D341Med (cell line): ENCODE measurements around the gene ZFPM1.
A peak's percentile ranks its signal among the peaks of the same experiment; 100 is the strongest.

Experiments
- DNase-seq: peaks from one replicate; pipeline ENCODE4 v3.0.0; 2012; ENCODE audit warnings: low spot score

Gene ZFPM1

DNA sequence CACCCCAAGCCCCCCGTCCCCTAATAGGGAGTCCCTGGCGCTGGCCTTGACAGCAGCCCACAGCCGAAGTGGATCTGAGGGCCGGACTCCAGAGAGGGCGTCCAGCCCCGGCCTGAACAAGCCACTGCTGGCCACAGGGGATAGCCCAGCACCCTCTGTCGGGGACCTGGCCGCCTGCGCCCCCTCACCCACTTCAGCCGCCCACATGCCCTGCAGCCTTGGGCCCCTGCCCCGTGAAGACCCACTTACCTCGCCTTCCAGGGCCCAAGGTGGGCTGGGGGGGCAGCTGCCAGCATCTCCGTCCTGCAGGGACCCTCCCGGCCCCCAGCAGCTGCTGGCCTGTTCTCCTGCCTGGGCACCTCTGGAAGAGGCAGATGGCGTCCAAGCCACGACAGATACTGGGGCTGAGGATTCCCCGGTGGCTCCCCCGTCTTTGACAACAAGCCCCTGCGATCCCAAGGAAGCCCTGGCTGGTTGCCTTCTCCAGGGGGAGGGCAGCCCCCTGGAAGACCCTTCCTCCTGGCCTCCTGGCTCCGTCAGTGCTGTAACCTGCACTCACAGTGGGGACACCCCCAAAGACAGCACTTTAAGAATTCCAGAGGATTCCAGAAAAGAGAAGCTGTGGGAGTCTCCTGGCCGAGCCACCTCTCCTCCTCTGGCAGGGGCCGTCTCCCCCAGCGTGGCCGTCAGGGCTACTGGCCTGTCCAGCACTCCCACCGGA, 19.3 kb upstream of the ZFPM1 start:
- no peak for DNase-seq

DNA sequence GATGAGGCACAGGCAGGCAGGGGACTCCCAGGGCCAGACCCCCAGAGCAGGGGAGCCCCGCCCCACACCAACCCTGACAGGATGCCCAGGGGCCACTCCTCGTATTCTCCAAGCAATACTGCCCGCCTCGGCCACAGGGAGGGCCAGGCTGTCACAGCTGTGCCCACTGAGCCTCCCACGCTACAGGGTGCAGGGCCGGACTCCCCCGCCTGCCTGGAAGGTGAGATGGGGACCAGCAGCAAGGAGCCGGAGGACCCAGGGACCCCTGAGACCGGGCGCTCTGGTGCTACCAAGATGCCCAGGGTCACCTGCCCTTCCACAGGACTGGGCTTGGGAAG, 18.8 kb upstream of the ZFPM1 start:
- DNase-seq = no peak

DNA sequence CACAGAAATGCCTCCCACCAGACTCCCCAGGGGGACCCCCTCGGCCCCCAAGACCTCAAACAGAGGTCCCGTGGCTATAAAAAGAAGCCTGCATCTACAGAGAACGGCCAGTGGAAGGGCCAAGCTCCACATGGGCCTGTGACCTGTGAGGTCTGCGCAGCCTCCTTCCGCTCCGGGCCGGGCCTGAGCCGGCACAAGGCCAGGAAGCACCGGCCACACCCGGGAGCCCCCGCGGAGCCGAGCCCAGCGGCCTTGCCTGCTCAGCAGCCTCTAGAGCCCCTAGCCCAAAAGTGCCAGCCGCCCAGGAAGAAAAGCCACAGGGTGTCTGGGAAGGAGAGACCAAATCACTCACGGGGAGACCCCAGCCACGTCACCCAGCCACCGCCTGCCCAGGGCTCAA, 18.3 kb upstream of the ZFPM1 start:
- DNase-seq = no peak

DNA sequence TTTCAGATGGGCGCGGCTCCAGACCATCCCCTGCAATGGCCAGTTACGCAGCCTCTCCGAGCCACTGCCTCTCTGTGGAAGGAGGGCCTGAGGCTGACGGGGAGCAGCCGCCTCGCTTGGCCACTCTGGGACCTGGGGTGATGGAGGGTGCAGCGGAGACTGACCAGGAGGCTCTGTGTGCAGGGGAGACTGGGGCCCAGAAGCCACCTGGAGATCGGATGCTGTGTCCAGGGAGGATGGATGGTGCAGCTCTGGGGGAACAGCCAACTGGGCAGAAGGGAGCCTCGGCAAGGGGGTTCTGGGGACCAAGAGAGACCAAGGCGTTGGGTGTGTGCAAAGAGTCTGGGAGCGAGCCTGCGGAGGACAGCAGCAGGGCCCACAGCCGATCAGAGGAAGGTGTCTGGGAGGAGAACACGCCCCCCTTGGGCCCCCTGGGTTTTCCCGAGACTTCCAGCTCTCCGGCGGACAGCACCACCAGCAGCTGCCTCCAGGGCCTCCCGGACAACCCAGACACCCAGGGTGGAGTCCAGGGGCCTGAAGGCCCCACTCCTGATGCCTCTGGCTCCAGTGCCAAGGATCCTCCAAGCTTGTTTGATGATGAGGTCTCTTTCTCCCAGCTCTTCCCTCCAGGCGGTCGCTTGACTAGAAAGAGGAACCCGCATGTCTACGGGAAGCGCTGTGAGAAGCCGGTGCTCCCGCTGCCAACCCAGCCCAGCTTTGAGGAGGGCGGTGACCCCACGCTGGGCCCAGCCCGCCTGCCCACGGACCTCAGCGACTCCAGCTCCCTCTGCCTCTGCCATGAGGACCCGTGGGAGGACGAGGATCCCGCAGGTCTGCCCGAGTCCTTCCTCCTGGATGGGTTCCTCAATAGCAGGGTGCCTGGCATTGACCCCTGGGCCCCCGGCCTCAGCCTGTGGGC, 17.4 kb upstream of the ZFPM1 start:
- no peak for DNase-seq

DNA sequence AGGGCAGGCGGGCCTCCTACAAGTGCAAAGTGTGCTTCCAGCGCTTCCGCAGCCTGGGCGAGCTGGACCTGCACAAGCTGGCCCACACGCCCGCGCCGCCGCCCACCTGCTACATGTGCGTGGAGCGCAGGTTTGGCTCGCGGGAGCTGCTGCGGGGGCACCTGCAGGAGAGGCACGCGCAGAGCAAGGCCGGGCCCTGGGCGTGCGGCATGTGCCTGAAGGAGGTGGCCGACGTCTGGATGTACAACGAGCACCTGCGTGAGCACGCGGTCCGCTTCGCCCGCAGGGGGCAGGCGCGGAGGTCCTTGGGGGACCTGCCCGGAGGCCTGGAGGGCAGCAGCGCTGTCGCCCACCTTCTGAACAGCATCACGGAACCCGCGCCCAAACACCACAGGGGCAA, 16.3 kb upstream of the ZFPM1 start:
- DNase-seq = no peak

DNA sequence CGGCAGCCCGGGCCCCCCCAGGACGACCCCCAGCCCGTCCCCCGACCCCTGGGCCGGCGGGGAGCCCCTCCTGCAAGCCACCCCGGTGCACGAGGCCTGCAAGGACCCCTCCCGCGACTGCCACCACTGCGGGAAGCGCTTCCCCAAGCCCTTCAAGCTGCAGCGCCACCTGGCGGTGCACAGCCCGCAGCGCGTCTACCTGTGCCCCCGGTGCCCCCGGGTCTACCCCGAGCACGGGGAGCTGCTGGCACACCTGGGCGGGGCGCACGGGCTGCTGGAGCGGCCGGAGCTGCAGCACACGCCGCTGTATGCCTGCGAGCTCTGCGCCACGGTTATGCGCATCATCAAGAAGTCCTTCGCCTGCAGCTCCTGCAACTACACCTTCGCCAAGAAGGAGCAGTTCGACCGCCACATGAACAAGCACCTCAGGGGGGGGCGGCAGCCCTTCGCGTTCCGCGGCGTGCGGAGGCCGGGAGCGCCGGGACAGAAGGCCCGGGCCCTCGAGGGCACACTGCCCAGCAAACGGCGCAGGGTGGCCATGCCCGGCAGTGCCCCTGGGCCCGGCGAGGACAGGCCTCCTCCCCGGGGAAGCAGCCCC, 15.6 kb upstream of the ZFPM1 start:
- peak; percentile 90 for DNase-seq

DNA sequence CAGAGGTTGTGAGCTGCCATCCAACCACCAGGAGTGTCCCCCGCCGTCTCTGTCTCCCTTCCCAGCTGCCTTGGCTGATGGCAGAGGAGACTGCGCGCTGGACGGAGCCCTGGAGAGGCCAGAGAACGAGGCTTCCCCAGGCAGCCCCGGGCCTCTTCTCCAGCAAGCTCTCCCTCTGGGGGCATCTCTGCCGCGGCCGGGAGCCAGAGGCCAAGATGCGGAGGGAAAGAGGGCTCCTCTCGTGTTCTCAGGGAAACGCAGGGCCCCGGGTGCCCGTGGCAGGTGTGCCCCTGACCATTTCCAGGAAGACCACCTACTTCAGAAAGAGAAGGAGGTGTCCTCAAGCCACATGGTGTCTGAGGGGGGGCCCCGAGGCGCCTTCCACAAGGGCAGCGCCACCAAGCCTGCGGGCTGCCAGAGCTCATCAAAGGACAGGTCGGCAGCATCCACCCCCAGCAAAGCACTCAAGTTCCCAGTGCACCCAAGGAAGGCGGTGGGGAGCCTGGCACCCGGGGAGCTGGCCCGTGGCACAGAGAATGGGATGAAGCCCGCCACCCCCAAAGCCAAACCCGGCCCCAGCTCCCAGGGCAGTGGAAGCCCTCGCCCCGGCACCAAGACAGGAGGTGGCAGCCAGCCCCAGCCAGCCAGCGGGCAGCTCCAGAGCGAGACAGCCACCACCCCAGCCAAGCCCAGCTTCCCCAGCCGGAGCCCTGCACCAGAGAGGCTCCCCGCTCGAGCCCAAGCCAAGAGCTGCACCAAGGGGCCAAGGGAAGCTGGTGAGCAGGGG, 14.8 kb upstream of the ZFPM1 start:
- DNase-seq = no peak

DNA sequence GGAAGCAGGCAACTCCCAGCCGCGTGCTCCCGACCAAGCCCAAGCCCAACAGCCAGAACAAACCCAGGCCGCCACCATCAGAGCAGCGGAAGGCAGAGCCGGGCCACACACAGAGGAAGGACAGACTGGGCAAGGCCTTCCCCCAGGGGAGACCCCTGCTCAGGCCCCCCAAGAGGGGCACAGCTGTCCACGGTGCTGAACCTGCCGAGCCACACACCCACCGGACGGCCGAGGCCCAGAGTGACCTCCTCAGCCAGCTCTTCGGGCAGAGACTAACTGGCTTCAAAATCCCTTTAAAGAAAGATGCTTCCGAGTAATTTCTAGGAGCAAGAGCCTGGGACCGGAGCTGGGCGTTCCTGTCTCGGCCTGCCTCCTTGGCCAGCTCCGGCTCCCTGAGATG, 14.1 kb upstream of the ZFPM1 start:
- no peak for DNase-seq

DNA sequence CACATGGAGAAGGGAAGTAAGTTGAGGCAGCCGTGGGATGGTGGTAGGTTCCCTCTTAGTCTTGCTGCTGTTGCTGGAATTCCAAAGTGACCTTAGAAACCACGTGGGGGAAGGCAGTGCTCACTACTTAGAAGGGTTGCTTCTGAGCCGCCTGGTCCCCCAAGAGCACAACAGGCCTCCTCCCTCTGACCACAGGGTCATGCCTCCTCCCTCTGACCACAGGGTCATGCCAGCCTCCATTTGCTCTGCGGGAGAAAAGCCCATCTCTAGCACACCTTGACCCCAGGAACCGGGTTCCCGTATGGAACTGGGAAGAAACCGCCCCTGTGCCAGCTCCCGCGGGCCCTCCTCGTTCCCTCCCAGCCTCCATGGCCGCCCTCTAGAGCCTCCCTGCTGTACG, 13.4 kb upstream of the ZFPM1 start:
- DNase-seq = no peak

DNA sequence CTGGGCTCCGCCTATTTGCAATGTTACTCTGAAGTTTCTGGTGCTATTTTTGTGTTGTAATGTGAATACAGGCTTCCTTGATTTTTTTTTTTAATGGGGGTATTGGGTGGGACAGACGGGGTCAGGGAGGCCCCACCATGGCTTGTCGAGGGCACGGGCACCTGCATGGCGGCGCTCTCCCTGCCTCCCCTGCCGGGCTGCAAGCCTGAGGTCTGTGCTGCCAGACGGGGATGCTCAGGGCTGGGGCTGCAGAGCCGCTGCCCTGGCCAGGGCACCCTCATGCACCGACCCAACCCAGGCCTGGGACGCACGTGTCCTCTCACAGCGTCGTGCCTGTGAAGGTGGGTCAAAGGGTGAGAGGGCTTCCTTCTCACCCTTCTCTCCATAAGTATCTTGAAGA, 13.0 kb upstream of the ZFPM1 start:
- DNase-seq = no peak

DNA sequence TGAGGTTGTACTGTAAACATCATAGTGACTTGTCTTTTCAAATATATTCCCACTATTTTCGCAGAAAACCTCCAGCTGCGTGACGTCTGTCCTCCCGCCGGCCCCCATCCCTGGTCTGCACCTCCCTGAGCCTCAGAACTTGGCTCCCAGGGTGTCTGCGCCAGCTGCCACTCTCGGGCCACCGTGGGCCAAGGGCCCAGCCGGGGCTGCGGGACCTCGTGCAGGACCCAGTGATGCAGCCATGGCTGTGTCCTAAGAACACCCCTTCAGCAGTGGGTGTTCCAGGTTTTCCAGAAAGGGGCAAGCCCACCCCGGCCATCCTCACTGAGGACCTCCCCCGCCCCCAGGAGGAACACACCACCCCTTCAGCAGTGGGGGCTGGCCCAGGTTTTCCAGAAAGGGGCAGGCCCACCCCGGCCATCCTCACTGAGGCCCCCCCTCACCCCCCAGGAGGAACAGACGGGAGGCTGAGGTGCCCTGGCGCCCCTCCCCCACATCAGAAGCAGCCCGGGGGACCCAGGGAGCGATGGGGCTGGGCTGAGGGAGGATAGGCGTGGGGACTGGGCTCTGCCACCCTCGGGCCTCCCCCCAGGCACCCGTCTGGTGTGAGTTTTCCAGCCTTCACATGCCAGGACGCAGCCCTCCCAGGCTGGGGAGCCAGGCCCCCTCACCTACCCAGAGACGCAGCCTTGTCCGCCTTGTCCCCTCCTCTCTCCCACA, 12.2 kb upstream of the ZFPM1 start:
- DNase-seq = no peak

DNA sequence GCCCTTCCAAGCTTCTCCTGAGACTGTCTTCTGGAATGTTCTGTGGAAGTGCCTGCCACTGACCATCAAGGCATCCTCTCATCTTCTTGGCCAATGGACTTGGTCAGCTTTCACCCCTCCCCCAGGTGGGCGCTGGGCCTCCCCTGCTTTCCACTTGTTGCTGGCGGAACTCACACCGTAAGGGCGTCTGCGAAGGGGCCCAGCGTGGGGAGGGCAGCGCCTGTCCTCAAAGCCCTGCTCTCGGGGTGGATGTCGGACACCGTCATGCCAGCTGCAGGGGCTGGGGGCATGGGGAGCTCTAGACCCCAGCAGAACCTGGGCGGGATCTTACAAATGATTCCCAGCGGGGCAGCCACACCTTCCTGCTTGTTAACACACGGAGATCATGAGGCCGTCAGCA, 11.6 kb upstream of the ZFPM1 start:
- no peak for DNase-seq

DNA sequence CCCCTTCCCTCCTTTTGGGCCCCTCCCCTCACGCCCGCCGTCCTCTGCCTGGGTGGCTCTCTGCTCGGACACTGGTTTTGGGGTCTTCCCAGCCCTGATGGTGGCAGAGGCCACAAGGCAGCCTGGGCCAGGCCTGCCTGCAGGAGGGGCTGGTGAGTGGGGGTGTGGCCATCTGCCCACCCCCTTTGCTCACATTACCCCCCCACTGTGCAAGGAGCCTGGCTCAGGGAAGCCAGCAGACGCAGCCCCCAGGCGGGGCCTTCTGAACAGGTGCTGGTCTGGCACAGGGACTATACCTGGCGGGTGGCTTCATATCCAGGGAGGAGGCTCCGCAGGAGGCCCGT, 10.7 kb upstream of the ZFPM1 start:
- DNase-seq = no peak

DNA sequence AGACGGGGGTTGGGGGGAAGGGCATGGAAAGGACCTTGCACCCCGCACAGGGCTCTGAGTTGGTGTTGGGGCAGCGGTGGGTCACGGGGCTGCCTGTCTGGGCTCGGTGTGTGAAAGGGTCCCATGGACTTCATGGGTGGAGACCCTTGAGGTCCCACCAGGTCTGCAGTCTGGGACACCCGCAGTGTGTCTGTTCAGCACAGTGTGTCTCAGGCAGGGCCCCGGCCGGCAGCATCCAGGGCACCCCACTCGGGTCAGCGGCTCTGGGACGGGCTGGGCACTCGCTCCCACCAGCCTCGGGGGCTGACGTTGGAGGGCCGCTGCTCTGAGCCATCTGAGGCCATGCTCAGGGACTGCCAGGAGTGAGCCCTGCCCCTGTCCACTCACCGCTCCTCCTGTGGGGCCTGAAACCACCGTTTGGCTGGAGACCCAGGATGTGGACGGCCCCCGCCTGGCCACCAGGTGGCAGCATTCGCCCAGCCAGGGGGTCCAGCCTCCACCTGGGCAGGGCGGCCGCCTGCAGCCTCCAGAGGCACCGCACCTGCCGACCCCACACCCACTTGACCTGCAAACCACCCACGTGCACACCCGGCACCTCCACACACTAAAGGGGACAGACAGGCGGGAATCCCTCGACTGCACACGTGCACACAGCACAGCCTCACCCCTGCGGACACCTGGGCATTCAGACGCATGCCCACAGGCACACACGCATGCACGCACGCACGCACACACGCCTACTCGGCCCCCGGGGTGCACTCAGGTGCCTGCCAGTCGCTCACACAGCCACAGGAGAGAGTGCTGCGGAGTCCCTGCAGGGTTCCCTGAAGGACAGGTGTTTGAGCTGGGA, 10.1 kb upstream of the ZFPM1 start:
- DNase-seq = peak; percentile 92

DNA sequence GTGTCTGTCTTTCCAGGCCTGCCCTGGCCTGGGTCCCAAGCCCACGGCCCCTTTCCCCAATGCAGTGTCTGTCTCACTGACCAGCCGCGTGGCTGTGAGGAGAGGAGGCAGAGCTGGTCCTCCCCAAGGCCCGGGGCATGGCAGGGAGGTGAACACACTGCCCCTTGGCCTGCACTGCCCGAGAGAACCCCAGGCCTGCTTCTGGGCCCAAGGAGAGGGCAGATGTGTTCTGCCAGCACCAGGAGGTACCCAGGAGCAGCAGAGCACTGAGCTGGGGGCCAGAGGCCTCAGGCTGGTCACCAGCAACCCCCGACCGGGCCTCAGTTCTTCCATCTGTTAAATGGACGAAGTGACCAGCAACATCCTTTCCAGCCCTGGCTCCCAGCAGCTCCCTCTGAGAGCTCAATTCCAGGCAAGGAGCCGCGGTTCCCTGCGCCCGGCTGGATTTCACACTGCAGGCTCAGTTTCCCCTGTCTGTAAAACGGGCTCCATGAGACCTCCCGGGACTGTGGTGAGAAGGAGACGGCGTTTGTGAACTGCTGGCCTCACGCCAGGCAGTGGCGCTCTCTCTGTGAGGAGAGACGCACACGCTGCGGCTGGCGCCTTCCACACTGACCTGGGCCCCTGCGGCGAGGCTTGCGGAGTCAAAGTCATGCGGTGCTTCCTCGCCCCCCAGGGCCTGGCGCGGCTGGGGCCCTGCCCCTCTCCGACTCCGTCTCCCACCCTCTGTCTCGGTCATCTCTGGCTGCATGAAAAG, 8.1 kb upstream of the ZFPM1 start:
- no peak for DNase-seq

DNA sequence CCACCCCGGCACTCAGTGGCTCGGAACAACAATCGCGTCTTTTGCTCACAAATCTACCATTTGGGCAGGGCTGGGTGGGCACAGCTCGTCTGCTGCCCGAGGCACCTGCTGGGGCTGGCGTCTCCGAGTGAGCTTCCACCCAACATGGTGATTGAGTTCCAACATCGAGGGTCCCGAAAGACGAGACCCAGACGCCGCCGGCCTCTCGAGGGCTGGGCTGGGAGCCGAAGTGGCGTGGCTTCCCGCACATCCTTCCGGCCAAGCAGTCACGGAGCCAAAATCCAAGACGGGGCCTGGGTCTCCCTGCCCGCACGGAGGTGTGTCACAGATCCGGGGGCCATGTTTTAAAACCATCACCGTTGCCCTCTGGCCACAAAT, 7.5 kb upstream of the ZFPM1 start:
- DNase-seq = no peak

DNA sequence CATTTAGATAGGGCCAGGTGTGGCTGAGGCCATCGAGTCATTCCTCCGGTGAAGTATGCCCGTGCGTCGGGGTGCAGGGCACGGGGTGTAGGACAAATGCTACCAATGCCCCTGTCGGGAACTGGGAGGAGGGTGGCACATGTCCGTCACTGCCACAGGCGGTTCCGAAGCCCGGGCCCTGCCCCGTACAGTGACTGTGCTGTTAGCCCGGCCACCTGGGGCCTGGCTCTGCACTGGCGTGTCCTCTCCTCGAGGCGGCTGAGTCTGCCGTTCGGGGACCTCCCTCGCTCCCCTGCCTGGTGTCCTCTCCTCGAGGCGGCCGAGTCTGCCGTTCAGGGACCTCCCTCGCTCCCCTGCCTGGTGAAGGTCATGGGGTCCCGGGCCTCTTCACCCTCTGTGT, 7.0 kb upstream of the ZFPM1 start:
- DNase-seq = no peak

DNA sequence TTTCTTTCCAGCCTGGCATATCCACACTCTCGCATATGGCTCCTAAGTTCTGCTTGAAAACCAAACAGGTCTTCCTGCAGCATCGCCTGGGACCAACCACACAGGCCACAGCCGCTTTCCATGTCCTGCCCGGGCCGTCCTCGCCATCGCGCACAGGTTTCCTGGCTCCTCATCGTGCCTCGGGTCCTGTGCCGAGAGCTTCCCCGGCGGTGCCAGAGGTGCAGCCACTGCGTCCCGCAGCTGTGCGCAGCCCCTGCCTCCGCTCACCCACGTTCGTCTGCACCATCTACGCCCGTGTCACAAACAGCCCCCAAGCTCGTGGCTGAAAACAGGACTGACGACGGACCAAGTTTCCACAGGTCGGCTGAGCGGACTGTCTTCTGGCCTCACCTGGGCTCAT, 6.3 kb upstream of the ZFPM1 start:
- DNase-seq = no peak

DNA sequence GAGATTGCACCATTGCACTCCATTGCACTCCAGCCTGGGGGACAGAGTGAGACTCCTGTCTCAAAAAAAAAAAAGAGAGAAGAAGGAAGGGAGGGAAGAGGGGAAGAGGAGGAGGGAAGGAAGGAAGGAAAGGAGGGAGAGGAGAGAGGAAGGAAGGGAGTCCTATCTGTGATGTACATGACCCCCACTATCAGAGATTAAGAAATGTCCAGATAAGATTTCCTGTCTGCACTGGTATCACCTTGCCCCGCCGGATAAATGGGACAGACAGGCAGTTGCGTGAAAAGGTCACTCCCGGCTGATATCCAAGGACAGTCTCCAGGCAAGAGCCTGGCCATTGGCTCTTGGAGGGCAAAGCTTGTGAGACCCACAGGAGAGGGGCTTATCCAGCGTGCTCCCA, 5.2 kb upstream of the ZFPM1 start:
- no peak for DNase-seq
